ENCODE results near the gene DLX4. TPM values are rescaled to one million over a fixed set of nuclear protein-coding genes. Genes with fewer than 3 reads are reported as not detected.

The DLX4 gene
- total RNA-seq, 4 donors from 2014 or later = 0.37 TPM; not detected in 3

- ATAC-seq (ENCODE audit: low FRiP score) = no peak
- TF ChIP-seq CTCF (IDR thresholded peaks at IDR 0.05) = no peak
- no peak for DNase-seq (ENCODE audit: low spot score)
These were observed 13.8 kb upstream of the DLX4 start for GRCh38 chr17:49955157-49955556.

GRCh38 chr17:49956780-49957179, 12.2 kb upstream of the DLX4 start:
- DNase-seq (ENCODE audit: low spot score) (no peak), ATAC-seq (ENCODE audit: low FRiP score) (no peak)
- no peak for TF ChIP-seq CTCF (IDR thresholded peaks at IDR 0.05)

- no peak for ATAC-seq (ENCODE audit: low FRiP score)
- TF ChIP-seq CTCF (IDR thresholded peaks at IDR 0.05) = no peak
- no peak for DNase-seq (ENCODE audit: low spot score)
These were observed 11.6 kb upstream of the DLX4 start for GRCh38 chr17:49957350-49957749.

GRCh38 chr17:49958723-49959122, 10.3 kb upstream of the DLX4 start:
- no peak for TF ChIP-seq CTCF (IDR thresholded peaks at IDR 0.05)
- DNase-seq (ENCODE audit: low spot score) = no peak
- ATAC-seq (ENCODE audit: low FRiP score) = no peak

- ATAC-seq (ENCODE audit: low FRiP score) (no peak), DNase-seq (ENCODE audit: low spot score) (no peak)
- TF ChIP-seq CTCF (IDR thresholded peaks at IDR 0.05) = no peak
These were observed 9.6 kb upstream of the DLX4 start for GRCh38 chr17:49959183-49959935.

GRCh38 chr17:49962599-49963308, 6.2 kb upstream of the DLX4 start:
- ATAC-seq (ENCODE audit: low FRiP score) = no peak
- no peak for TF ChIP-seq CTCF (IDR thresholded peaks at IDR 0.05)
- DNase-seq (ENCODE audit: low spot score) = no peak

GRCh38 chr17:49963309-49963625, 5.7 kb upstream of the DLX4 start:
- TF ChIP-seq CTCF (IDR thresholded peaks at IDR 0.05) = no peak
- DNase-seq (ENCODE audit: low spot score) (no peak), ATAC-seq (ENCODE audit: low FRiP score) (no peak)
